Epidermal melanocyte (primary cell): ENCODE results near the gene GAS7.

Source experiments
- DNase-seq: peaks from one replicate; pipeline ENCODE4 v3.0.0; 2011; ENCODE audit warnings: low spot score; ENCODE audit not compliant: insufficient read length

GAS7 gene

DNA sequence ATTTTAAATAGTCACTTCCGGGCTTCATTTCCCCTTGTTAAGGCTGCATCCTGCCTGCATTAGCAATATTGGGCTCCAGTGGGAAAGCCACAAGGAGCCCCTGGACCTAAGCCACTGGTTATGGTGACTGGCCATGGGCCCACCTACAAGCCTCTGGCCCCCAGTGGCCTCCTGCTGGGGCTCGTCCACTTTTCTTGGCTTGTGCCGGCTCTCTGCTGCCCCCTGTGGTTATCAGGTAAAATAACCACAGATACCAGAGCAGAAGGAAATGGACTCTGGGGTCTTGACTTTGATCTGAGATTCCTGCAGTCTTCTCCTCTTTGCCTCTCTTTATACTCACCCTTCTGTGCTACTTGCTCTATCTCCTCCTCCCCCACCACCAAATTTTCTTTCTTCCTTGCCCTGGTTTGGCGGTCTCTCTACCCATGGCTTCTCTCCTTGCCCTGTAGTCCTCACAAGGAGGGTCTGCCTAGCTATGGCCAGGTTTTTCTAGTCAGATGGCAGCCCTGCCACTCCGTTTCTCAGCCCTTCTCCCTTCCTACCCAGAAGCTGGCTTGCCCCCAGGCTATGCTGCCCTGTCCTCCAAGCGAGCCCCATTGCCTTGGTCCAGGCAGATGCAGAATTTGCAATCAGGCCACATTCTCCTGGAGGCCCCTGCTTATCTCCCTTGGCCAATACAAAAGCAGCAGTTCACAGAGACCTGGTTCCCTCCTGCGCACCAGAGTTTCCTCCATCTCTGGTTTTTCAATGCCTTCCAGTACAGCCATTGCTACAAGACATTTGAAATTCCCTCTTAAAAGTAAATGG, 210.4 kb downstream of the GAS7 start:
- DNase-seq, result no peak

DNA sequence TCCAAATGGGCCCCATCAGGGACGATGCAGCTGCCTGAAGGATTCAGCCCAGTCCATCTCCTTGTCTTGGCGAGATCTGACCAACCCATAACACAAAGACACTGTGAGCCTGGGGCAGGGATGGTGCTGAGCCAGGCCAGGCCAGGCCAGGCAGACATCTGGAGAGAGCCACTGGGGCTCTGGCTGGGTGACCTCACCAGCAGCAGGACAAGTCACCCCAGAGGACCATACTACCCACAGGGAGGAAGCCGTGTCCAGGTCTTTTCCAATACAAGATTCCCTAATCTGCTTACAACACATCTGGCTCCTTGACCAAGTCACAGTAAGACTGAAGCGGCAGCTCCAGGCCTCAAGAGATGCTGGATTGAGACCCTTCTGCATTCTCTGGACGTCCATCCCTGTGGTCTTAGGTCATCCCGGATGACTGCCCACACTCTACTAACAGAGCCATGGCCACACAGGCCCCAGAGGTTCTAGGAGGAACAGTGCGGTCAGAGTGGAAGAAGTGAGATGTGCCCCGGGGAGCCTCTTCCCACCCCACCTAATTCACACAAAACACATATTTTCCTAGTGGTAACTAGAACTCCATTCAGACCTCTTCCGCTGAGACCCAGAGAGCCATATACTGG, 211.5 kb downstream of the GAS7 start:
- no peak for DNase-seq

DNA sequence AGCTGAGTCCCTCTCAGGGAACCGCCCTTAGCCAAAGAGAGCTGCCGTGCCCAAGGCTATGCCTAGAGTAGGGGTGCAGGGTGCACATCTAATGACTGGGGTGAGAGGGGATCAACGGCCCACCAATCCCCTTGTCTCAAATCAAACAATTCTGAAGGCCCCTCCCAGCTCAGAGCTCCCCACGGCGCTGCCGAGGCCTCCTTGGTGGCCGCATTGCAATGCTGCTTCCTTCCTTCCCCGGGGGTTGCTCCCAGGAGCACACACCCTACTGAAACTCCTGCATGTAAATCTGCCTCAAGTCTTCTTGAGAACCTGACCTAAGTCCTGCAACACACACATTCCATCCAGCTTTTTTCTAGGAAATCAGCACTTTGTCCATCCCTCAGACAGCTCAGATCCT, 212.8 kb downstream of the GAS7 start:
- no peak for DNase-seq

DNA sequence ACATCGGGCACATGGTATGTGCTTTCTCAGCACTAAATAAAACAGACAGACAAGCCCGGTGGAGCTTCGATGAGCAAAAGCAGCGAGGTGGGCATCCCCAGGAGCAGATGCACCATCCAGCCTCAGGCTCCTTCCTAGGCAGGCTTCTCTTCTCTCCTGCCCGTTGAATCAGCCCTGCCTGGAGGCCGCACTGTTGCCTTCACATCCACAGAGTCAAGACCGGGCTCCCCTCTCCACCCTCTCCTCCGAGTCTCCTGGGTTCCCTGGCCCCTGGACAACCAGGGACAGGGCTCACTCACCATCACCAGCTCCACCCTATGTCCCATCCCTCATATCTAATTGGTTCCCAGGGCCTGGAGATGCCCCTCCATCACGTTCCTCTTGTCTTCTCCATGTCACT, 213.6 kb downstream of the GAS7 start:
- DNase-seq, result no peak

DNA sequence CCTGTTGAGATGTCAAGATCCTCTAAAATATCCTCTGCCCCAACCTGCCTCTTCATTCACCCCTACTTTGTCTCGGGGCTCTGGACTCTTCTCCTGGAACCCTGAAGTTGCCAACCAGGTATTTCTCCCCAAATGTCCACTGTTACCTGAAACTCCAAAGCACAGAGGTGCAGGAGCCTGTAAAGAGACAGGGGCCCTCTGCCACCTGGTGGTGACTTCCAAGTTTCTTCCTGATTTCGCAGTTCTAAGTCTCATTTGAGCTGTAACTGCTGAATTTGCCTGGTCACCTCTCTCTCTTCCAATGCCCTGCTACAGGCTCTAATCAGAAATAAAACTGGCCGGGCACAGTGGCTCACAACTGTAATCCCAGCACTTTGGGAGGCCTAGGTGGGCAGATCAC, 216.2 kb downstream of the GAS7 start:
- no peak for DNase-seq

DNA sequence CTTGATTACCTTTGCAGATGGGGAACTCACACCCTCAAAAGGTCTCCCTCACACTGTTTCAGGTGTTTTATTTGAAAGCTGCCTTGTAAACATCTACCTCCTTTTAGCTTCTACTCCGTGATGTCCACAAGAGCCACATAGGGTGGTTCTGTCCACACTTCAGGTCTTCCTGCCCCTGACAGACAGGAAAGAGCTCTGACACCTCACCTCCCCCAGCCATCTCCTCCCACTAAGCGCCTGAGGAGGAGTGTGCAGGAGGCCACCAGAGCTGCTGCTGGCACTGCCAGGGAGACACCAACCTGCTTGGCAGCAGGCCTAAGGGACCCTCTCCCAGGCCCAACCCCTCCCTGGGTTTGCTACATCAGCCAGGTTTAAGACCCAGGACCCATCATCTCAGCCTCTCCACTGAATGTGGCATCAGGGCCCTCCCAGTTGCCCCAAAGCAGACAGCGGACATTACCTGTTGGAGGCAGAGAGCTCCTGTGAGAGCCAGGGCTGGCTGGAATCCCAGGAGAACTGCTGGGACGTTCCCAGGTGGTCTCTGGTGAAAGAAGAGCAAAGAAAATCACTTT, 217.0 kb downstream of the GAS7 start:
- DNase-seq, result no peak

DNA sequence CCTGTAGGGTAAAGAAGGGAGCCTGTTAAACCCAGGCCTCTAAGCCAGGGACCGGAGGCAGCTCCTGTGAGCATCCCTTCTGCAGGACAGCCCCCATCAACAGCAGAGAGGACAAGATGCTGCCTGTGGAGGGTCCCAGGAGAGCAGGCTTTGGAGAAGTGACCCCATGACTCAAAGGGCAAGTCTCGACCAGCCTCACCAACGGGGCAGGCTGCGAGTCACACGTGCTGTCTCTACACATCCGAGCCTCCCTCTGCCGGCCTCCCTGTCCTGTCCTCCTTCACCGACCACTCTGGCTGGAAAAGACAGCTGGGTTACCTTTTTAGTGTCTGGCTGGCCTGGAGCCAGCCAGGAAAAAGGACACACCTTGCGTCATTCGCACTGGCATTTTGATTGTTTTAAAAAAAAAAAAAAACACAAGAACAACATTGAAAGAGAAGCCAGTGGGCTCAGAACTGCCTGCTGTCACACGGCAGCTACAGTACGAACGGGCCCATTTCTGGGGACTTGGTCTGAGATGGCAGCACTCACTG, 218.9 kb downstream of the GAS7 start:
- DNase-seq, result no peak

DNA sequence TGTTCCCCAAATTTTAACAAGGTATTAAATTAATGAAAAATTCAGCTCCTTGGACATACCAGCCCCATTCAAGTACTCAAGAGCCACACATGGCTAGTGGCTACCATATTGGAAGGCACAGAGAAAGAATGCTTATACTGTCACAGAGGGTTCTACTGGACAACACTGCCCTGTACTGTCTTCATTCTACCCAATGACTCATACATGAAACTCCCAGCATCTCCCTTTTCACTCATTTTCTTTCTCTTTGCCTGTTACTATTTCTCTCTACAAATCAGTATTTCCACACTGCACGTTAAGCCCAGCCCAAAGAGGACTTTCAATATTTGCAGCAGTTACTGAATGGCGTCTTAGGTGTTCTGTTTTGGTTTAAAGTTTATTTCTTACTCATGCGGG, 221.2 kb downstream of the GAS7 start:
- no peak for DNase-seq

DNA sequence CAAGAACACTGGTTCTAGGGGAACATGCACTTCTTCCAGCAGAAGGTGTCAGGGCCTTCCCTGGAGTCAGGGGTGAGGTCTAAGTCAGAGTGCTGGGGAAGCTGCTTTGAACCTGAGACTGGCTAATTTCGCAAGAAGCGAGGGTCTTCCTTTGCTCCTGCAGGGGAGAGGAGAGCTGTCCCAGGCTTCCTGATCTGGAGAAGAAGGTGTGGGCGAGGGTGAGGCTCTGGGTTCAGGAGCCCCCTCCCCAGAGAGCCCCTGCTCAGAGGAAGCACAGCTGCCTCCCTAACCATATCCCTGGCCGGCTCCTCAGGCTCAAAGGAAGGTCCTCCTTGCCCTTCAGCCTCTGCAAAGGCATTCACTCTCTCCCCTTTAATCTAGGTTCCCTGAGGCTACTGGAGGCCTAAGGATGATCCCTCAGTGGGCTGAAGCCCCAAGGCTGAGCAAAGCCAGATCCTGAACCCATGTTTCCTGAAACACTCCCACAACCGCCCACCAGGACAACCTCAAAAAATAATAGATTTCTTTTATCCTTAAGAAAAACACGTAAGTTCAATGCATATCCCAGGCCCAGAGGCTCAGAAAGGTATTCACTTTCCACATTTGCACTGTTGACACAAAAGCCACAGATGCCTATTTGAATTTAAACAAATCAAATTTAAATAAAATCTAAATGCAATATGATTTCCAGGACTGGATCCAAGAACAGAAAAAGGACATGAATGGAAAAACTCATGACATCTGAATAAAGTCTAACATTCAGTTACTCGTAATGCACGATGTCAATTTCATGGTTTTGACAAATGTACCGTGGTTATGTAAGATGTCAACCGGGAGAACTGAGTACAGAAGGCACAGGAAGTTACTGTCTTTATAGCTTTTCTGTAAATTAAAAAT, 221.9 kb downstream of the GAS7 start:
- no peak for DNase-seq

DNA sequence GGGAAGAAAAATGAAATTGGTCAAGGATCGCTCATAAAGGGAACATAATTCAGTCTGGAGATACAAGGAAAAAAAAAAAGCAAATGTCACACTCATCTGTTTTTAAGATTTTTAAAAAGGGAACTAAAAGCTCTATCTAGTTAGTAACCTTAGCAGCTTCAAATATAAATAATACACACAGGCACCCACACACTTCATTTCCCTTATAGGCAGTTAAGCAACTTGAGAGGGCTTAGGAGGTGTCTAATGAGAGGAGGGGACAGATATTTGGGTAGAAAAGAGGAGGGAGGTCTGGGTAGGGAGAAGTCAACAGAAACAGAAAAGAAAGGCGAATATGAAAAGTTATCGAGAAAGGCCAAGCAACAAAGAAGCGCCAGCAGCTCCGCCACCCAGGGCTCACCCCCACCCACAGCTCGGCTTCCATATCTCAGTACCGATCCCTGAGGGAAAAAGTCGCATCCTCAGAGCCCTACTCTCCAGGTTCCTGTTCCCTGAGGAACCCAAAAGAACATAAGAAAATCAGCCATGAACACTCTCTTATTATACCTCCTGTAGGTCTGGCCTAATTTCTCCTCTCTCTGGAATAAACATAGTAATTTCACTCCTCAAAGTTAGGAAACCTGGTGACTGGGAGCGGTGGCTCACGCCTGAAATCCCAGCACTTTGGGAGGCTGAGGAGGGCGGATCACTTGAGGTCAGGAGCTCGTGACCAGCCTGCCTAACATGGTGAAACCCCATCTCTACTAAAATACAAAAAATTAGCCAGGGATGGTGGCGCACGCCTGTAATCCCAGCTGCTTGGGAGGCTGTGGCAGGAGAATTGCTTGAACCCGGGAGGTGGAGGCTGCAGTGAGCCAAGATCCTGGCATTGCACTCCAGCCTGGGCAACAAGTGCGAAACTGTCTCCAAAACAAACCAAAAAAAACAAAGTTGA, 223.7 kb downstream of the GAS7 start:
- DNase-seq, result no peak

DNA sequence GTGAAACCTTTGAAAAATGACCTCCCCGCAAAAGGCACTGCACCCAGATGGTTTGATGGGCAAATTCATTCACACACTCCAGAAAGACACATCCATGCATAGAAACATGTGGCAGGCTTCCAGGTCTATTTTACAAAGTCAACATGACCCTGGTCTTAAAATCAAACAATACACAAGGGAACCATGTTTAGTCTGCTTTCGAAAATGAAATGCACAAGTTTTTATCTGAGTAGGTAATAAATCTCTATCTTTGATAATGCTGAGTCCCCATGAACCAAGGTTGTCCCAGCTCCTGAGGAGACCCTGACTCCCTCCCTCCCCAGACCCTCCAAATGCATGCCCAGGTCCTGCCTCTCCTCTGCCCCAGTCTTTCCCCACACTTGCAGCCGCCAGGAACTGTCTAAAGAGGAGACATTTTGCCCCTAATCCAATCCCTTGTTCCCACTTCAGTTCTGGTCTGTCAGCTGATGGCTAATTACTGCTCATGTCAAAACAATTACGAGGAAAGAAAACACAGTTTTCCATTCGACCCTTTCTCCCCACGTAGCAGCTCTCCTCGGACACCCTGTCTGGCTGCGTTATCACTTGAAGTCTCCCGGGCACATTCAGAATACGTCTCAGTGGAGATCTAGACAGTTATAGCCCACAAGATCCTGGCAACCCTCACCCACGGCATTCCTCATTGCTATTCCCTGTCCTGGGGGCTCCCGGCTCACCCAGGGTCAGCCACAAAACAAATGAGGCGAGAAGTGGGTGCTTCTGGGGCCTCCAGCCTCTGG, 224.5 kb downstream of the GAS7 start:
- no peak for DNase-seq

DNA sequence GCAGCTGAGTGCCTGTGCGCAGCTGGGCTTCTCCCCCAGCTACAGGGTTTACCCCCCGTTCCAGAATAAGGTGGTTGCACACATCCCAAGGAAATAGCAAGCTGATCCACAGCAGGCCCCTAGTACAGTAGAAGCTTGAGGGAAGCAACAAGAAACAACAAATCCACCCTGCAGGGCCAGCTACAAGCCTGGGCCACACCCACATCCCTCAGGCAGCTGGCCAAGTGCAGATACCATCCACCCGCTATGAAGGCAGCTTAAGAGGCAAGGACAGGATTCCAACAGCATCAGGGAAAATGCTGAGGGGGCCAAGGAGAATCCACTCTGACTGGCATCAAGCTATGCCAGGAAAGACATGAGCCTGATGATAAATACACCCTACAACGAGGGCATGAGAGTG, 226.4 kb downstream of the GAS7 start:
- peak; percentile 69 for DNase-seq

DNA sequence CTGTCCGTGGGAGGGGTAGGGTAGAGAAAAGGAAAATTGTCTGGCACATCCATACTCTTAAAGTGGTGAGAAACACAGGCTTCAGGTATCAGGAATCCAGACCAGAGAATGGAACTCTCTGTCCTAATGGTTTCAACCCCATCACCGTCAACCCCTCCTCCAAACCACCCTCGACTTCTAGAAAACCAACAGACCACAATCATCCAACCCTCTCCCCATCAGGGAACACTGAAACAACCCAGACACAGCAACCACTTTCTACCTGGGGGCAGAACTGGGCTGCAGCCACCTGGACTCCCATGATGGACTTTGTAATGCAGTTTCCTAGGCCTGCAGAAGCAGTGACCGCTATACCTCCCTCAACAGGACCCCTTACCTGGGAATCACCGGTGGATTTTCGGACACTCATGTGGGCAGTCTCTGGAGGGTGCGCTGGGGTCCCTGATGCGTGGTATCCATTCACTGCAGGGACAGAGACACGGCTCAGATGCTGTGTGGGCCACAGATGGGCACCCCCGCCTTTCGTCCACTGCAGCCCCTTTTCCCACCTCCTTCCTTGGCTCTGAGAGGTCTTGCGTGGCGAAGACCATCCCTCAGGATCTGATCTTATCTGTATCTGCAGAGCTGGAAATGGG, 229.0 kb downstream of the GAS7 start:
- DNase-seq, result no peak

DNA sequence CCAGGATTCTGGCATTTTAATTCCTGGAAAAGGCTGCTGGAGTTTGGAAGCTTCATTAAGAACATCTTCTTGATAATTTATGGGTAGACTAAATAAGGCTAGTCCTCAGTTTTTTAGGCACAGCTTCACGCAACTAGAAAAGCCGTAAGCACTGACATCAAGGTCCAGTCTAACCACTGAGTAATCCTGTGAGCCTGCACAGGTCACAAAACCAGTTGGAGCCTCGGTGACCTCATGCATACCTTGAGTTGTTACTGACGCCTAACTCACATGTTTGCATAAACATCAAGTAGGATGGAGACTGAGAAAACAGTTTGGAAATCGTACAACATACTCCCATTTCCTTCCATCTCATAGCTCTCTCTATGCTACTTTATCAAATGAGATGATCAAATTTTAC, 229.5 kb downstream of the GAS7 start:
- no peak for DNase-seq

DNA sequence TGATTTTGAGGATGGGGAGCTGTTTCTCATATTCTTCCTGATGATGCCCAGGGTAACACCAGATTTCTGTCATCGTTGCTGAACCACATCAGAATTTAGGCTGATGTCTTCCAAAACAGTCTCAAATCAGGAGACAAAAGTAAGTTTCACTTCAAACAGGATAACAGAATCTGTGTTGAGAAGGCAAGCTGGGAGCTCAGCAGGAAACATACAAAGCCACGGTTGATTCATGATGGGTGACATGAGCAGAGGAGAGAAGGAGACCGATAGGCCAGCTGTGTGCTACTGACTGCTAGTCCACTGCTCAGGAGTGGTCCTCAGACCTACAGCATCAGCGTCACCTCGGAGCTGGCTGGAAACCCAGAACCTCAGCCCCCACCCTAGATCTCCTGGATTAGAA, 230.4 kb downstream of the GAS7 start:
- DNase-seq, result no peak

DNA sequence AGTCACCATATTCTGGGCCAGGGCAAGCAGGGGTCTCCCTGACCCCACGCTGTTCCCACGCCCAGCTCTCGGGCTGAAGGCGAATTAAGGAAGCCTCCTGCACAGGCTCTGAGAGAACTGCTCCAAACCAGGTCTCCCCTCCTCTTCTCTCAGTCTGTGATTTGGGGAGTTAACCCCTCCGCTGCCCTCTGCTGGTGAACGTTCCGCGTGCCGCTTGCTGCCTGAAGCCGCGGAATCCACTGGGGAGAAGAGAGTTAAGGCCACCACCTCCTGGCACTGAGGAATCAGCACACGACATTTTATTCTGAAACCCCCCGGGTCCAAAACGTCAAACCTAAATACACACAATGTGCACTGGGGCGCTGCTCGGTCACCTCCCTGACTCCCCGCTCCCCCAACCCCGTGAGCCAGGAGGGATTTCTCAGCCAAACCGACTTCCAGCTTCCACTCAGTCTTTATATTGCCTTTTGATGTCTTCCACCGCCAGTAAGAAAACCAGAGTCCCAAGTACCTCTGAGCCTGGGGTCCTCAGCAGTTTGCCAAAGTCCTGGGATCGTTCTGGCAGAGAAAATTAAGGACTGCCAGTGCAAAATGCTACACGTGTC, 238.9 kb downstream of the GAS7 start:
- DNase-seq, result peak; percentile 46

DNA sequence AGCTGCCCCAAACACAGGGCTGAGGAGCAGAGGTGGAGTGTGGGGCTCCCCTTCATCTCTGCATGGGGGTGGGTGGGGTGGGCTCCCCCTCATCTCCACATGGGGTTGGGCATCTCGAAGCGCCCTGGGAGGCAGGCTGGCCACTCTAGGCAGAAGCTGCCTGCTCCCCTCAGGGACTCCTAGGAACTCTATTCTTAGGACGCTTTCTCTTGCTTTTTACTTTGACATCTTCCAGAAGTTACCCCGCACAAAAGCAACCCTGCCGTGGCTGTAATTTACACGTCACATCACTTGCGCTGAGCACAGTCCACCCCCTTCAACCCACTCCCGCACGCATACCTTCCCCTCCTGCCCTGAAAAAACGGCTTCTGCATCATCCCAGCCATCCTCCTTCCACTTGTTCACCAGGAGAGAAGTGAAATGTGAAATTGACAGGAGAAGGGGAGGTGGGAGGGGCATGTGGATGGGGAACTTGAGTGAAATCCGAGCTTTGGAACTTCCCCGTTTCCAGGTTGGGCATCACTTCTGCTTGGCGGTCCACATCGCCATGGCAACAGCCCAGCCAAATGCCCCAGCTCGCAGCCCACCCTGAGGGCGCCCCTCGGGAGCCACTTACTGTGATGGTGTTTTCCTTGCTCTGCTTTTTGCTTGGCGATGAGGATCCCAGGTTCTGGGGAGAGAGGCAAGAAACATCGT, 239.7 kb downstream of the GAS7 start:
- no peak for DNase-seq

DNA sequence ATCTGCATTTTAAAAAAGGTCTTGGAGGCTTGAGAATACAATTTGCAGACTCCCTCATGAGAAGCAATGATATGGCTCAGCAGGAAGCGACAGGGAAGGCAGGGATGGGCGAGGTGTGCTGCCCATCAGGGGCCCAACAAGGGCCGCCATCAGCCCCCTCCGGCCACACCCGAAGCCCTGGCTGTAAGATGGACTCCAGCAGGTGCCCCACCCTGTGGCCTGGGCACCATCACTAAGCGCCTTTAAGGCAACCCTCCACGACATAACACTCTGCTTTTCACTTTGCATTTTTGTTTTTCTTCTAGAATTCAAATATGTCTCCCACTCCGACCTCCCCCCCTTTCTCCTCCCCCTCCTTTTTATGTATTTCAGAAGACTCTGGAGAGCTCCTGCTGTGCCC, 241.2 kb downstream of the GAS7 start:
- DNase-seq, result no peak
